LNCAP (cell line): Measurements from ENCODE around the gene CANT1.

Experiments used
- TF ChIP-seq, protein P1 (sequence below): fragments of 450-650 bp; IDR thresholded peaks from 2 replicates; pipeline ENCODE4 v1.5.1; 2017; ENCODE audit warnings: mild to moderate bottlenecking

Gene CANT1

GRCh38 chr17:79034931-79035485 is 25.4 kb upstream of the CANT1 start:
- TF ChIP-seq, protein P1, sequence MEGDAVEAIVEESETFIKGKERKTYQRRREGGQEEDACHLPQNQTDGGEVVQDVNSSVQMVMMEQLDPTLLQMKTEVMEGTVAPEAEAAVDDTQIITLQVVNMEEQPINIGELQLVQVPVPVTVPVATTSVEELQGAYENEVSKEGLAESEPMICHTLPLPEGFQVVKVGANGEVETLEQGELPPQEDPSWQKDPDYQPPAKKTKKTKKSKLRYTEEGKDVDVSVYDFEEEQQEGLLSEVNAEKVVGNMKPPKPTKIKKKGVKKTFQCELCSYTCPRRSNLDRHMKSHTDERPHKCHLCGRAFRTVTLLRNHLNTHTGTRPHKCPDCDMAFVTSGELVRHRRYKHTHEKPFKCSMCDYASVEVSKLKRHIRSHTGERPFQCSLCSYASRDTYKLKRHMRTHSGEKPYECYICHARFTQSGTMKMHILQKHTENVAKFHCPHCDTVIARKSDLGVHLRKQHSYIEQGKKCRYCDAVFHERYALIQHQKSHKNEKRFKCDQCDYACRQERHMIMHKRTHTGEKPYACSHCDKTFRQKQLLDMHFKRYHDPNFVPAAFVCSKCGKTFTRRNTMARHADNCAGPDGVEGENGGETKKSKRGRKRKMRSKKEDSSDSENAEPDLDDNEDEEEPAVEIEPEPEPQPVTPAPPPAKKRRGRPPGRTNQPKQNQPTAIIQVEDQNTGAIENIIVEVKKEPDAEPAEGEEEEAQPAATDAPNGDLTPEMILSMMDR = no peak

GRCh38 chr17:79033741-79034501 is 24.4 kb upstream of the CANT1 start:
- TF ChIP-seq, protein P1 = no peak

DNA sequence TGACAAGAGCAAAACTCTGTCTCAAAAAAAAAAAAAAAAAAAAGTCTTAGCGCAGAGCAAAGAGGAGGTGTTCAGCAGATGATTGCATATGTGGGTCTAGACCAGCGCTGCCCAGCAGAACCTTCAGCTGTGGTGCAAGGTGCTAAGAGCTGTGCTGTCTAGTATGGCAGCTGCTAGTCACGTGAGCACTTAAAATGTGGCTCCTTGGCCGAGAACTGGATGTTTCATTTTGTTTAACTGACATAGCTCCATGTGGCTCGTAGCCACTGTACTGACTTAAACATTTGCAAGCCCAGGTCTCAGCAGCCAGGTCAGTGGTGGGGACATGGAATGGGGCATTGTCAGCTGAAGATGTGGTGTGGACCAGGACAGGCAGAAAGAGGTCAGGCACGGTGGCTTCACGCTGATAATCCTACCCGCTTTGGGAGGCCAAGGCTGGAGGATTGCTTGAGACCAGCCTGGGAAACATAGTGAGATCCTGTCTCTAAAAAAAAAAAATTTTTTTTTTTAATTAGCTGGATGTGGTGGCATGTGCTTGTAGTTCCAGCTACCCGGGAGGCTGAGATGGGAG is 23.6 kb upstream of the CANT1 start:
- TF ChIP-seq, protein P1 = no peak

GRCh38 chr17:79031996-79032875 is 22.7 kb upstream of the CANT1 start:
- TF ChIP-seq, protein P1 = no peak

DNA sequence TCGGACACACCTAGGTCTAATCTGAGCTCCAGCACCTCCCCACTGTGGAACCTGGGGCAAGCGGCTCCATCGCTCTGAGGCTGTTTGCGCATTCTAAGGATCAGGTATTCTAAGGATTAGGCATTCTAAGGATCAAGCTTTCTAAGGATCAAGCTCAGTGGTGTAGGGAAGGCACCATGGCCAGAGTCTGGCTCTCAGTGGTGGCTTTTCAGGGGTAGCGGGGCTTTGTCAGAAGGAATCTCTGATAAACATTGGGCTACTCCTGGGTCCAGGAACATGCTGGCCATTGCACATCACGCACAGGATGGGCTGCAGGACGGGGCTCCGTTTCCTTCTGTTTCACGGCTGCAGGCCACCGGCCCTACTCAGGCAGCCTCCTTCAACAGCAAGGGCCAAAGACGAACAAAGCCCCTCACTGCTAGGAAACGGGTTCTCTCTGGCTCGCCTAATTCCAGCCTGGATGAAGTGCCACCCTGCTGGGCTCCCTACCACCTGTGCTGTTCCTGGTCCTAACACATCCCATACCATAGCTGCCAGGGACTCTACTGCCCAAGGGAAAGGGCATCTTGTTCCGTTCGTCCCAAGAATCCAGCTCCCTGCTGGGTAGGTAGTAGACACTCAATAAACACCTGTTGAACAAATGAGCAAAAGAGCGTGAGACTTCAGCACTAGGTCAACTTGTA is 19.9 kb upstream of the CANT1 start:
- TF ChIP-seq, protein P1 = no peak

DNA sequence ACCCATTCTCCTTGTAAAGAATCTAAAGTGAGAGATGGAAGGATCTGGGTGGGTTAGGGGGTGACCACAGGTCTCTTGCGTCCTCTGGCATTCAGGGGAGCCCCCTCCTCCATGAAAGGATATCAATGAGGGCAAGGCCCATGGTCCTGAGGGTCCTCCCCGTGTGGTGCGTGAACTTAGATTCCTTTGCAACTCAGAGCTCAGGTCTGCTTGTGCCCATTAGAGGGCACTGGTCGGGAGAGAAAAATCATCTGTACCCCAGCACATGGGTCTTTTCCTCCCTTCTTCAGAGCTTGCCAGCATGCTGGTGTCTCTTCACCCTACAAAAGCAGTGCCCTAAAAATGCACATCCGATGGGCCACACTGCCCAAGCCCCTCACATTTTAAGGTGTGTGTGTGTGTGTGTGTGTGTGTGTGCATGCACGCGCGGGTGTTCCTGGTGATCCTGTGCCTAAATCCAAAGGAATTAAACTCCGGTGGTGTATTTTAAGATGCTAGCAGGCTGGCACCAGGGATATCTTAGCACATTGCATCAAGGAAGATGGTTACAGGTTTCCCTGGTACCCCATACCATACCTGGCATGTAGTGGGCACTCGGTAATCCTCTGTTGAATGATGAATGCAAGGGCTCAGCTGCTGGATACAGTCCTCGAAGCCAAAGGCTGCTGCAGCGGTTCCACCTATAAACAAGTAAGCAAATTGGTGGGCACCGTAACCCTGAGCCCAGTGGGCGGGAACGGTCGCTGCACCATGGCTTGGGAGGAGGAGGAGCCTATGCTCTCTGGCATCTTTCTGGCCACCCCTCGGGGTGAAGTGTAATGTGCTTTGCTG is 19.1 kb upstream of the CANT1 start:
- TF ChIP-seq, protein P1 = peak; percentile 13; the same call in 1 of the 2 replicates
